Ovary (tissue), 3 donors: Measurements from ENCODE around the gene ZCRB1.

ENCODE experiments used
- POLR2A ChIP-seq: fragments of 450-650 bp; IDR thresholded peaks from one replicate; pipeline ENCODE4 v1.6.1; 2017; ENCODE audit warnings: antibody characterized with exemption, mild to moderate bottlenecking, moderate library complexity
- TF ChIP-seq, protein P1 (sequence below), 3 donors: fragments of 450-650 bp in 2 of 3; fragments of 200-600 bp in 1 of 3; IDR thresholded peaks; one replicate each; pipeline versions ENCODE4 v1.5.1 to v1.8.0; 2016 to 2022; ENCODE audit warnings: antibody characterized with exemption in 3 of 3, mild to moderate bottlenecking in 1 of 3
- donor health status: DM: no; HTN: no; CAD: no.

DNA sequence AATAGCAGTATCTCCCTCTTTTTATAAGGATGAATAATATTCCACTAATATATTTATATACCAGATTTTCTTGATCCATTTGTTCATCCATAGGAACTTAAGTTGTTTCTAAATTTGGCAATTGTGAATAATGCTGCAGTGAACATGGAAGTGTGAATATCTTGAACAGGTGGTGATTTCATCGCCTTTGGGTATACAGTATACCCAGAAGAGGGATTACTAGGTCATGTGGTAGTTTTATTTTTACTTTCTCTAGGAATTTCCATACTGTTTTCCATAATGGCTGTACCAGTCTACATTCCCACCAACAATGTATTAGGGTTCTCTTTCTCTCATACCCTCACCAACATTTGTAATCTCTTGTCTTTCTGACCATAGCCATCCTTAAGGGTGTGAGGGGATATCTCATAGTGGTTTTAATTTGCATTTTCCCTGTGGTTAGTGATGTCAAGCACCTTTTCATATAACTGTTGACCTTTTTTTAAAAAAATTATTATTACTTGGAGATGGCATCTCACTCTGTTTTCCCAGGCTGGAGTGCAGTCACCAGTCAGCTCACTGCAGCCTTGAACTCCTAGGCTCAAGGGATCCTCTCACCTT is 20.6 kb upstream of the ZCRB1 start:
- TF ChIP-seq, protein P1, sequence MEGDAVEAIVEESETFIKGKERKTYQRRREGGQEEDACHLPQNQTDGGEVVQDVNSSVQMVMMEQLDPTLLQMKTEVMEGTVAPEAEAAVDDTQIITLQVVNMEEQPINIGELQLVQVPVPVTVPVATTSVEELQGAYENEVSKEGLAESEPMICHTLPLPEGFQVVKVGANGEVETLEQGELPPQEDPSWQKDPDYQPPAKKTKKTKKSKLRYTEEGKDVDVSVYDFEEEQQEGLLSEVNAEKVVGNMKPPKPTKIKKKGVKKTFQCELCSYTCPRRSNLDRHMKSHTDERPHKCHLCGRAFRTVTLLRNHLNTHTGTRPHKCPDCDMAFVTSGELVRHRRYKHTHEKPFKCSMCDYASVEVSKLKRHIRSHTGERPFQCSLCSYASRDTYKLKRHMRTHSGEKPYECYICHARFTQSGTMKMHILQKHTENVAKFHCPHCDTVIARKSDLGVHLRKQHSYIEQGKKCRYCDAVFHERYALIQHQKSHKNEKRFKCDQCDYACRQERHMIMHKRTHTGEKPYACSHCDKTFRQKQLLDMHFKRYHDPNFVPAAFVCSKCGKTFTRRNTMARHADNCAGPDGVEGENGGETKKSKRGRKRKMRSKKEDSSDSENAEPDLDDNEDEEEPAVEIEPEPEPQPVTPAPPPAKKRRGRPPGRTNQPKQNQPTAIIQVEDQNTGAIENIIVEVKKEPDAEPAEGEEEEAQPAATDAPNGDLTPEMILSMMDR (IDR thresholded peaks at IDR 0.05), result no peak
- TF ChIP-seq POLR2A, result no peak
